ENCODE data around the gene VGLL4. TPM values are rescaled to one million over a fixed set of nuclear protein-coding genes. Genes with fewer than 3 reads are reported as not detected.

Gene VGLL4
- total RNA-seq: 64.7 and 120 TPM in 2 replicates

GRCh38 chr3:11643605-11644087 lies at the start of gene VGLL4:
VGLL4 (minus strand) TSS chr3:11643915; CDS start chr3:11643518, 397 bp downstream.

Other genes starting within 250 kb of the VGLL4 start
- gene TAMM41, start 203.0 kb upstream of the VGLL4 start, total RNA-seq: 3.7 and 4.4 TPM in 2 replicates